H9 (cell line): ENCODE data around the gene LRRC61. TPM values are rescaled to one million over a fixed set of nuclear protein-coding genes. Genes with fewer than 3 reads are reported as not detected.

Source experiments
- DNase-seq: peaks from one replicate; pipeline ENCODE4 v3.0.0-alpha.2; 2017
- H2AFZ ChIP-seq: one replicate; pipeline ENCODE4 v1.6.1; 2013; ENCODE audit warnings: mild to moderate bottlenecking, low read length, control low read depth, moderate library complexity
- H2AK5ac ChIP-seq: 2 replicates; pipeline ENCODE4 v1.6.1; 2013; ENCODE audit warnings: low read length, control low read depth, mixed read lengths; ENCODE audit not compliant: insufficient read length
- H2BK120ac ChIP-seq: one replicate; pipeline ENCODE4 v1.6.1; 2013; ENCODE audit warnings: low read depth, mild to moderate bottlenecking, low read length, control low read depth, inconsistent platforms; ENCODE audit not compliant: poor library complexity, severe bottlenecking
- H2BK12ac ChIP-seq: 2 replicates; pipeline ENCODE4 v1.6.1; 2013; ENCODE audit warnings: low read length, control low read depth, mixed read lengths, low read depth; ENCODE audit not compliant: insufficient read length
- H2BK15ac ChIP-seq: 2 replicates; pipeline ENCODE4 v1.6.1; 2013; ENCODE audit warnings: low read depth, low read length, control low read depth
- H2BK20ac ChIP-seq: one replicate; pipeline ENCODE4 v1.6.1; 2013; ENCODE audit warnings: low read depth, mild to moderate bottlenecking, low read length, control low read depth, inconsistent platforms; ENCODE audit not compliant: poor library complexity, severe bottlenecking
- H2BK5ac ChIP-seq: 2 replicates; pipeline ENCODE4 v1.6.1; 2013; ENCODE audit warnings: low read length, control low read depth, mixed read lengths; ENCODE audit not compliant: insufficient read length
- H3K14ac ChIP-seq: 2 replicates; pipeline ENCODE4 v1.6.1; 2013; ENCODE audit warnings: low read length, control low read depth; ENCODE audit not compliant: insufficient read depth
- H3K18ac ChIP-seq: 2 replicates; pipeline ENCODE4 v1.6.1; 2013; ENCODE audit warnings: low read depth, mild to moderate bottlenecking, mixed read lengths, low read length, control low read depth; ENCODE audit not compliant: insufficient read length
- H3K23ac ChIP-seq: 2 replicates; pipeline ENCODE4 v1.6.1; 2013; ENCODE audit warnings: low read length, control low read depth, mixed read lengths, low read depth; ENCODE audit not compliant: insufficient read length
- H3K23me2 ChIP-seq: 2 replicates; pipeline ENCODE4 v1.6.1; 2013; ENCODE audit warnings: low read depth, mild to moderate bottlenecking, mixed read lengths, low read length, control low read depth; ENCODE audit not compliant: insufficient read length, poor library complexity, severe bottlenecking
- H3K27ac ChIP-seq: 2 replicates; pipeline ENCODE4 v1.5.1; 2013; ENCODE audit warnings: low read length, control low read depth, mixed read lengths, low read depth; ENCODE audit not compliant: insufficient read length
- H3K27me3 ChIP-seq: 2 replicates; pipeline ENCODE4 v1.6.1; 2013; ENCODE audit warnings: low read length, control low read depth, inconsistent platforms; ENCODE audit not compliant: insufficient read depth
- H3K4ac ChIP-seq: 2 replicates; pipeline ENCODE4 v1.6.1; 2013; ENCODE audit warnings: low read depth, mild to moderate bottlenecking, control low read depth, inconsistent platforms, low read length, moderate library complexity
- H3K4me1 ChIP-seq: 2 replicates; pipeline ENCODE4 v1.6.1; 2013; ENCODE audit warnings: low read length, control low read depth, inconsistent platforms; ENCODE audit not compliant: insufficient read depth
- H3K4me2 ChIP-seq: 2 replicates; pipeline ENCODE4 v1.6.1; 2013; ENCODE audit warnings: low read length, control low read depth, mixed read lengths; ENCODE audit not compliant: insufficient read length, insufficient read depth
- H3K56ac ChIP-seq: 2 replicates; pipeline ENCODE4 v1.6.1; 2013; ENCODE audit warnings: low read depth, mild to moderate bottlenecking, mixed read lengths, low read length, control low read depth; ENCODE audit not compliant: insufficient read length
- H3K79me1 ChIP-seq: 2 replicates; pipeline ENCODE4 v1.6.1; 2013; ENCODE audit warnings: low read depth, mild to moderate bottlenecking, moderate library complexity, low read length, control low read depth, inconsistent platforms; ENCODE audit not compliant: insufficient read depth, poor library complexity, severe bottlenecking
- H3K79me2 ChIP-seq: 2 replicates; pipeline ENCODE4 v1.6.1; 2013; ENCODE audit warnings: low read length, control low read depth, inconsistent platforms; ENCODE audit not compliant: insufficient read depth
- H3K9ac ChIP-seq: 2 replicates; pipeline ENCODE4 v1.6.1; 2013; ENCODE audit warnings: low read length, control low read depth, mixed read lengths; ENCODE audit not compliant: insufficient read length; ENCODE audit errors: extremely low read depth
- H3K9me3 ChIP-seq: one replicate; pipeline ENCODE4 v1.6.1; 2013; ENCODE audit warnings: low read depth, low read length, inconsistent platforms; ENCODE audit not compliant: control insufficient read depth
- H3T11ph ChIP-seq: one replicate; pipeline ENCODE4 v1.6.1; 2013; ENCODE audit warnings: mild to moderate bottlenecking, low read length, control low read depth, inconsistent platforms
- H4K20me1 ChIP-seq: one replicate; pipeline ENCODE4 v1.6.1; 2013; ENCODE audit not compliant: control insufficient read depth, insufficient read length, insufficient read depth
- H4K5ac ChIP-seq: 2 replicates; pipeline ENCODE4 v1.6.1; 2013; ENCODE audit warnings: low read depth, mild to moderate bottlenecking, mixed read lengths, low read length, control low read depth; ENCODE audit not compliant: insufficient read length
- H4K8ac ChIP-seq: replicated peaks from 2 replicates; pipeline ENCODE4 v1.6.1; 2013; ENCODE audit warnings: low read length, control low read depth, mixed read lengths, low read depth; ENCODE audit not compliant: insufficient read length
- H4K91ac ChIP-seq: 2 replicates; pipeline ENCODE4 v1.6.1; 2013; ENCODE audit warnings: low read depth, mild to moderate bottlenecking, moderate library complexity, mixed read lengths, low read length, control low read depth; ENCODE audit not compliant: insufficient read length
- H3K27ac Mint-ChIP-seq, 3 experiments: 2 replicates in 2 of 3; 3 replicates in 1 of 3; pipeline ENCODE4 v1.8.0; 2020 to 2021; ENCODE audit warnings: mixed read lengths in 3 of 3, mild to moderate bottlenecking in 1 of 3, moderate library complexity in 1 of 3
- H3K27me3 Mint-ChIP-seq: 2 replicates; pipeline ENCODE4 v1.8.0; 2021; ENCODE audit warnings: low read depth, mild to moderate bottlenecking, moderate library complexity, mixed read lengths
- H3K36me3 Mint-ChIP-seq, 3 experiments: 2 replicates in 2 of 3; 3 replicates in 1 of 3; pipeline ENCODE4 v1.8.0; 2020 to 2021; ENCODE audit warnings: low read depth in 3 of 3, mixed read lengths in 3 of 3; ENCODE audit not compliant: insufficient read depth in 1 of 3
- H3K4me1 Mint-ChIP-seq, 2 experiments: 2 replicates each; pipeline ENCODE4 v1.8.0; 2020; ENCODE audit warnings: mixed read lengths in 2 of 2
- H3K4me3 Mint-ChIP-seq, 2 experiments: 2 replicates in 1 of 2; 3 replicates in 1 of 2; pipeline ENCODE4 v1.8.0; 2020 to 2021; ENCODE audit warnings: mild to moderate bottlenecking in 2 of 2, mixed read lengths in 2 of 2, moderate library complexity in 1 of 2
- H3K9me3 Mint-ChIP-seq, 2 experiments: 2 replicates in 1 of 2; 3 replicates in 1 of 2; pipeline ENCODE4 v1.8.0; 2020; ENCODE audit warnings: mild to moderate bottlenecking in 2 of 2, mixed read lengths in 2 of 2, moderate library complexity in 1 of 2
- WGBS: extraction: QIAGEN DNeasy Blood & Tissue Kit; methylation state at CpG from one replicate; pipeline ENCODE4 v1.1.7; 2013; ENCODE audit warnings: missing lambda C conversion rate, low lambda C conversion rate, mixed read lengths; ENCODE audit not compliant: insufficient read length; ENCODE audit errors: extremely low coverage; 5-methylcytosine and 5-hydroxymethylcytosine counted together
- total RNA-seq: library from RNA; stranded (reverse); gene quantifications from 2 replicates; pipeline ENCODE4 v1.2.1, GENCODE V29; 2021
- TF ChIP-seq, protein P1 (sequence below): fragments of 200-600 bp; sonication (generic); conservative IDR thresholded peaks from 3 replicates; pipeline ENCODE4 v1.8.0; 2021; ENCODE audit warnings: antibody characterized with exemption, mild to moderate bottlenecking

Gene LRRC61
- total RNA-seq, 1 experiment from 2014 or later, result 24.4 TPM

DNA sequence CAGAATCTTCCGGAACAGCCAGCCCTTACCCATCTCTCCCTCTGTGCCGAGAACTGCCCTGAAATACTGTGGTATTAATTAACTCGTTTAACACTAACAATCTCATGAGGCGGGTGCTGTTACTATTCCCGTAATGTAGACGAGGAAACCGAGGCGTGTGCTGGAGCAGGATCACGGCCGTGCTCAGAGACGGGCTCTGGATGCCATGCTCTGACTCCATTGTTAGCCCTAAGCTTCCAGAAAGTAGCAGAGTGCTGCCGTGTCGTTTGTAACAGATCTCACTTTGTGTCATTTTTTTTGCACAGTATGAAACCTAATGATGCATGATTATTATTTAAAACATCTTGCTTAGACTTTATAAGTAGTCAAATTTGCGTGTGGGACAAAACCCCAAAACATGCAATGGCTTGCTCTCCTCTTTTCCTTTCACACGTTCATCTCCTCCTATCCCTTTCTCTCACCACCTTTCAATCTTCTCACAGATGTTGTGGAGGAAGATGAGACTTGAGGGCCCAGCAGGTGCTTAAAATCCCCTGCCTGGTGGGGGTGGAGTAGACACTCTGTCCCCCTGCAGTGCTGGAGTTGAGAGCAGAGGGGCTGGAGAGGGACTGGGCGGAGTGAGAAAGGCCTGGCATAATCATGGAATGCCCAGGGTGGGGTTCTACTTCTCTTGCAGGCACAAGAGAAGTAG lies 672 bp downstream of the LRRC61 start:
- Mint-ChIP-seq H3K27ac (peak overlapping the region in 1 of 3 experiments; percentile 93; a peak in 3 of 7 replicates), H3K4me1 (peaks cover 27 to 42% of the 10 kb centered on the region in 2 experiments), H3K4me3 (peak overlapping the region; percentile 65 to 87; a peak in 3 of 5 replicates), H3K36me3 (peaks cover 0 to 44% (median 0%) of the 10 kb centered on the region in 3 experiments; a peak in 3 of 7 replicates), H3K27me3 (peaks cover 30% of the 10 kb centered on the region), H3K9me3 (no peaks in the 10 kb centered on the region)
- H3K23me2 ChIP-seq, result peaks cover 7% of the 10 kb centered on the region
- H2BK15ac ChIP-seq, result no peak overlapping the region
- H2AK5ac ChIP-seq, result no peak overlapping the region
- peak overlapping the region; percentile 41 for H3K4me2 ChIP-seq
- no peak overlapping the region for H3K56ac ChIP-seq
- no peak for DNase-seq
- peak overlapping the region; percentile 50 for H3K9ac ChIP-seq
- no peak overlapping the region for H2BK120ac ChIP-seq
- H3K27ac ChIP-seq, result no peak overlapping the region
- H2BK5ac ChIP-seq, result no peak overlapping the region
- no peaks in the 10 kb centered on the region for H3K27me3 ChIP-seq
- no peak overlapping the region for H4K91ac ChIP-seq
- H2AFZ ChIP-seq, result no peak overlapping the region
- no CpG with 5 or more reads among the region's 16 CpGs for WGBS
- no peak overlapping the region for H3K23ac ChIP-seq
- no peak overlapping the region for H2BK12ac ChIP-seq
- H3K4me1 ChIP-seq, result peaks cover 6% of the 10 kb centered on the region; the same call in 1 of the 2 replicates
- TF ChIP-seq, protein P1, sequence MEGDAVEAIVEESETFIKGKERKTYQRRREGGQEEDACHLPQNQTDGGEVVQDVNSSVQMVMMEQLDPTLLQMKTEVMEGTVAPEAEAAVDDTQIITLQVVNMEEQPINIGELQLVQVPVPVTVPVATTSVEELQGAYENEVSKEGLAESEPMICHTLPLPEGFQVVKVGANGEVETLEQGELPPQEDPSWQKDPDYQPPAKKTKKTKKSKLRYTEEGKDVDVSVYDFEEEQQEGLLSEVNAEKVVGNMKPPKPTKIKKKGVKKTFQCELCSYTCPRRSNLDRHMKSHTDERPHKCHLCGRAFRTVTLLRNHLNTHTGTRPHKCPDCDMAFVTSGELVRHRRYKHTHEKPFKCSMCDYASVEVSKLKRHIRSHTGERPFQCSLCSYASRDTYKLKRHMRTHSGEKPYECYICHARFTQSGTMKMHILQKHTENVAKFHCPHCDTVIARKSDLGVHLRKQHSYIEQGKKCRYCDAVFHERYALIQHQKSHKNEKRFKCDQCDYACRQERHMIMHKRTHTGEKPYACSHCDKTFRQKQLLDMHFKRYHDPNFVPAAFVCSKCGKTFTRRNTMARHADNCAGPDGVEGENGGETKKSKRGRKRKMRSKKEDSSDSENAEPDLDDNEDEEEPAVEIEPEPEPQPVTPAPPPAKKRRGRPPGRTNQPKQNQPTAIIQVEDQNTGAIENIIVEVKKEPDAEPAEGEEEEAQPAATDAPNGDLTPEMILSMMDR, result no peak
- H3K18ac ChIP-seq, result peak overlapping the region; percentile 72
- H3K79me2 ChIP-seq, result no peaks in the 10 kb centered on the region
- no peak overlapping the region for H2BK20ac ChIP-seq
- H3K9me3 ChIP-seq, result no peaks in the 10 kb centered on the region
- no peaks in the 10 kb centered on the region for H3K79me1 ChIP-seq
- no peak overlapping the region for H3T11ph ChIP-seq
- no peak overlapping the region for H4K8ac ChIP-seq
- no peaks in the 10 kb centered on the region for H4K20me1 ChIP-seq
- H3K4ac ChIP-seq, result no peak overlapping the region
- peak overlapping the region; percentile 79; the same call in 1 of the 2 replicates for H3K14ac ChIP-seq
- H4K5ac ChIP-seq, result no peak overlapping the region
